Activated naive CD8-positive, alpha-beta T cell treated with anti-CD3 and anti-CD28 coated beads, Interleukin-2, amount 10 ng/mL, durations not matched to agents 7 days and 5 days (primary cell): ENCODE data around the gene ZNF609. TPM values are rescaled to one million over a fixed set of nuclear protein-coding genes. Genes with fewer than 3 reads are reported as not detected.

Experiments used
- ATAC-seq: fragments of 150-1000 bp; cut with Tn5 transposase; one replicate; pipeline ENCODE4 v1.10.0; 2021; ENCODE audit warnings: low read depth, moderate library complexity
- POLR2A ChIA-PET: fragments of 350-600 bp; sonication (Branson Sonifier 250); formaldehyde crosslinking; loops from one replicate; lab custom pipeline; 2021; ENCODE audit warnings: antibody characterized with exemption; lab: Charles Lee
- DNase-seq: peaks from one replicate; pipeline ENCODE4 v3.0.0; 2021
- H3K27ac Mint-ChIP-seq: one replicate; pipeline ENCODE4 v1.8.0; 2022; ENCODE audit warnings: mild to moderate bottlenecking, mixed read lengths
- H3K27me3 Mint-ChIP-seq: one replicate; pipeline ENCODE4 v1.8.0; 2022; ENCODE audit warnings: mild to moderate bottlenecking, moderate library complexity, mixed read lengths
- H3K36me3 Mint-ChIP-seq: one replicate; pipeline ENCODE4 v1.8.0; 2021; ENCODE audit warnings: mild to moderate bottlenecking, mixed read lengths
- H3K4me1 Mint-ChIP-seq: one replicate; pipeline ENCODE4 v1.8.0; 2021; ENCODE audit warnings: mixed read lengths
- H3K4me3 Mint-ChIP-seq: one replicate; pipeline ENCODE4 v1.8.0; 2022; ENCODE audit warnings: mild to moderate bottlenecking, moderate library complexity, mixed read lengths
- H3K9me3 Mint-ChIP-seq: one replicate; pipeline ENCODE4 v1.8.0; 2021; ENCODE audit warnings: mixed read lengths
- total RNA-seq, 2 experiments: library from RNA; stranded (reverse); gene quantifications; one replicate each; pipeline ENCODE4 v1.2.3, GENCODE V29; 2021

ZNF609 gene
- total RNA-seq, 2 experiments from 2014 or later: 52.2 to 57.2 TPM

- ATAC-seq (no peak), DNase-seq (no peak)
- POLR2A ChIA-PET: interaction anchor here (1.0 kb wide), 1 partner anchor 18 kb away, joined by 3 read pairs; no protein-coding TSS in a partner anchor
- Mint-ChIP-seq H3K36me3 (peaks cover 12% of the 10 kb centered on the region), H3K9me3 (no peaks in the 10 kb centered on the region), H3K27me3 (no peaks in the 10 kb centered on the region), H3K27ac (peak overlapping the region; percentile 78), H3K4me3 (peak overlapping the region; percentile 87), H3K4me1 (peaks cover 51% of the 10 kb centered on the region)
Observed at GRCh38 chr15:64701482-64702184, 241.3 kb downstream of the ZNF609 start.

GRCh38 chr15:64702816-64703631, 242.6 kb downstream of the ZNF609 start:
- no peaks in the 10 kb centered on the region for H3K9me3 Mint-ChIP-seq
- peak overlapping the region; percentile 78 for H3K27ac Mint-ChIP-seq
- peak; percentile 95 for ATAC-seq
- peaks cover 47% of the 10 kb centered on the region for H3K4me1 Mint-ChIP-seq
- H3K36me3 Mint-ChIP-seq: peaks cover 10% of the 10 kb centered on the region
- no peaks in the 10 kb centered on the region for H3K27me3 Mint-ChIP-seq
- peak overlapping the region; percentile 87 for H3K4me3 Mint-ChIP-seq
- peak; percentile 99 for DNase-seq
- POLR2A ChIA-PET: interaction anchor here (0.6 to 0.9 kb wide), 2 partner anchors 594 to 602 kb away, joined by 3 read pairs; partner anchors contain the start of gene RNU5B-1

GRCh38 chr15:64703632-64703959, 243.2 kb downstream of the ZNF609 start:
- ATAC-seq: peak; percentile 4
- POLR2A ChIA-PET: interaction anchor here (0.6 to 0.9 kb wide), 2 partner anchors 594 to 601 kb away, joined by 3 read pairs; partner anchors contain the start of gene RNU5B-1
- peak overlapping the region; percentile 78 for H3K27ac Mint-ChIP-seq
- no peak for DNase-seq
- peak overlapping the region; percentile 87 for H3K4me3 Mint-ChIP-seq
- H3K4me1 Mint-ChIP-seq: peaks cover 41% of the 10 kb centered on the region
- H3K9me3 Mint-ChIP-seq: no peaks in the 10 kb centered on the region
- H3K27me3 Mint-ChIP-seq: no peaks in the 10 kb centered on the region
- peaks cover 10% of the 10 kb centered on the region for H3K36me3 Mint-ChIP-seq

- no peaks in the 10 kb centered on the region for H3K9me3 Mint-ChIP-seq
- no peak overlapping the region for H3K4me3 Mint-ChIP-seq
- H3K4me1 Mint-ChIP-seq: peaks cover 32% of the 10 kb centered on the region
- POLR2A ChIA-PET: interaction anchor here (0.6 kb wide), 1 partner anchor 132 kb away, joined by 3 read pairs; no protein-coding TSS in a partner anchor
- H3K36me3 Mint-ChIP-seq: peaks cover 7% of the 10 kb centered on the region
- no peaks in the 10 kb centered on the region for H3K27me3 Mint-ChIP-seq
- DNase-seq (no peak), ATAC-seq (no peak)
- no peak overlapping the region for H3K27ac Mint-ChIP-seq
Observed at GRCh38 chr15:64705006-64705405, 244.6 kb downstream of the ZNF609 start.

GRCh38 chr15:64706011-64706911, 245.9 kb downstream of the ZNF609 start:
- POLR2A ChIA-PET: interaction anchor here (0.6 kb wide), 2 partner anchors 14 to 165 kb away, joined by 4 to 6 read pairs; no protein-coding TSS in a partner anchor
- Mint-ChIP-seq H3K27ac (no peak overlapping the region), H3K4me3 (no peak overlapping the region), H3K4me1 (peaks cover 20% of the 10 kb centered on the region), H3K9me3 (no peaks in the 10 kb centered on the region), H3K36me3 (no peaks in the 10 kb centered on the region), H3K27me3 (no peaks in the 10 kb centered on the region)
- DNase-seq: no peak
- no peak for ATAC-seq

GRCh38 chr15:64710676-64711428, 250.5 kb downstream of the ZNF609 start:
- H3K36me3 Mint-ChIP-seq: no peaks in the 10 kb centered on the region
- no peak overlapping the region for H3K4me3 Mint-ChIP-seq
- H3K27me3 Mint-ChIP-seq: no peaks in the 10 kb centered on the region
- DNase-seq: no peak
- no peaks in the 10 kb centered on the region for H3K4me1 Mint-ChIP-seq
- POLR2A ChIA-PET: interaction anchor here (0.7 kb wide), 1 partner anchor 14 kb away, joined by 3 read pairs; no protein-coding TSS in a partner anchor
- H3K27ac Mint-ChIP-seq: no peak overlapping the region
- H3K9me3 Mint-ChIP-seq: no peaks in the 10 kb centered on the region
- ATAC-seq: no peak

- POLR2A ChIA-PET: no interaction called here
- DNase-seq (no peak), ATAC-seq (no peak)
- H3K4me1 Mint-ChIP-seq: no peaks in the 10 kb centered on the region
- no peaks in the 10 kb centered on the region for H3K27me3 Mint-ChIP-seq
- no peaks in the 10 kb centered on the region for H3K9me3 Mint-ChIP-seq
- H3K36me3 Mint-ChIP-seq: no peaks in the 10 kb centered on the region
- H3K4me3 Mint-ChIP-seq: no peak overlapping the region
- H3K27ac Mint-ChIP-seq: no peak overlapping the region
Observed at GRCh38 chr15:64712353-64712752, 252.0 kb downstream of the ZNF609 start.

GRCh38 chr15:64713592-64713991, 253.2 kb downstream of the ZNF609 start:
- ATAC-seq (no peak), DNase-seq (no peak)
- POLR2A ChIA-PET: no interaction called here
- Mint-ChIP-seq H3K27me3 (no peaks in the 10 kb centered on the region), H3K4me3 (no peak overlapping the region), H3K27ac (no peak overlapping the region), H3K4me1 (peaks cover 2% of the 10 kb centered on the region), H3K36me3 (no peaks in the 10 kb centered on the region), H3K9me3 (no peaks in the 10 kb centered on the region)

- Mint-ChIP-seq H3K27me3 (no peaks in the 10 kb centered on the region), H3K27ac (no peak overlapping the region), H3K9me3 (no peaks in the 10 kb centered on the region), H3K4me3 (no peak overlapping the region), H3K4me1 (peaks cover 2% of the 10 kb centered on the region), H3K36me3 (no peaks in the 10 kb centered on the region)
- no peak for ATAC-seq
- POLR2A ChIA-PET: interaction anchor here (0.6 kb wide), 1 partner anchor 552 kb away, joined by 5 read pairs; no protein-coding TSS in a partner anchor
- DNase-seq: no peak
Observed at GRCh38 chr15:64716452-64716851, 256.1 kb downstream of the ZNF609 start.

- Mint-ChIP-seq H3K4me1 (peaks cover 2% of the 10 kb centered on the region), H3K36me3 (no peaks in the 10 kb centered on the region), H3K27ac (no peak overlapping the region), H3K4me3 (no peak overlapping the region), H3K27me3 (no peaks in the 10 kb centered on the region), H3K9me3 (no peaks in the 10 kb centered on the region)
- POLR2A ChIA-PET: no interaction called here
- ATAC-seq: no peak
- DNase-seq: no peak
Observed at GRCh38 chr15:64717130-64717529, 256.8 kb downstream of the ZNF609 start.

GRCh38 chr15:64717735-64718495, 257.5 kb downstream of the ZNF609 start:
- Mint-ChIP-seq H3K36me3 (no peaks in the 10 kb centered on the region), H3K4me3 (no peak overlapping the region), H3K27ac (no peak overlapping the region), H3K27me3 (no peaks in the 10 kb centered on the region), H3K4me1 (peaks cover 2% of the 10 kb centered on the region), H3K9me3 (no peaks in the 10 kb centered on the region)
- ATAC-seq: no peak
- POLR2A ChIA-PET: no interaction called here
- DNase-seq: no peak

GRCh38 chr15:64720188-64720587, 259.8 kb downstream of the ZNF609 start:
- Mint-ChIP-seq H3K4me1 (peaks cover 2% of the 10 kb centered on the region), H3K27ac (no peak overlapping the region), H3K27me3 (peaks cover 2% of the 10 kb centered on the region), H3K4me3 (no peak overlapping the region), H3K9me3 (no peaks in the 10 kb centered on the region), H3K36me3 (no peaks in the 10 kb centered on the region)
- POLR2A ChIA-PET: no interaction called here
- ATAC-seq: no peak
- no peak for DNase-seq
